Measurements from ENCODE around the gene SNRPB.

Gene SNRPB

DNA sequence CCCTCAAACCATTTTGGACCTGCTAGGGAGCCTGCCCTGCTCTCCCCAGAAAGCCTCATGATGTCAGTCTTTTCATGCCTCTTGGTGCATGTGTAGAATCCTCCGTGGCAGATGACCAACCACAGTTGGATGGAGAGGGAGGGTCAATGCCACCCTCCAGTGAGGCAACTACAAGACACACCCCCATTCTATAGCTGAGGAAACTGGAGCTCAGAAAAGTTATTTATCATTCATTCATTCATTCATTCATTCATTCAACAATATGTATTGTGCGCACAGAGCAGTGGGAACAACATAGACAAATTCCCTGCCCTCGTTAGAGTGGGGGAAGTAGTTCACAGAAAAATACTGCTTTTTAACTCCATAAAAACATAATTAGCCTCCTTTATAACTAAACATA is 16.8 kb downstream of the SNRPB start:
- DNase-seq (ENCODE audit: extremely low spot score), result no peak
- ChIA-PET CTCF (interaction anchor here (0.7 to 4.2 kb wide), 10 partner anchors 9 to 489 kb away, joined by 3 to 29 read pairs (median 8); partner anchors contain the start of gene TGM6), POLR2A (no interaction called here)
- TF ChIP-seq, protein P1, sequence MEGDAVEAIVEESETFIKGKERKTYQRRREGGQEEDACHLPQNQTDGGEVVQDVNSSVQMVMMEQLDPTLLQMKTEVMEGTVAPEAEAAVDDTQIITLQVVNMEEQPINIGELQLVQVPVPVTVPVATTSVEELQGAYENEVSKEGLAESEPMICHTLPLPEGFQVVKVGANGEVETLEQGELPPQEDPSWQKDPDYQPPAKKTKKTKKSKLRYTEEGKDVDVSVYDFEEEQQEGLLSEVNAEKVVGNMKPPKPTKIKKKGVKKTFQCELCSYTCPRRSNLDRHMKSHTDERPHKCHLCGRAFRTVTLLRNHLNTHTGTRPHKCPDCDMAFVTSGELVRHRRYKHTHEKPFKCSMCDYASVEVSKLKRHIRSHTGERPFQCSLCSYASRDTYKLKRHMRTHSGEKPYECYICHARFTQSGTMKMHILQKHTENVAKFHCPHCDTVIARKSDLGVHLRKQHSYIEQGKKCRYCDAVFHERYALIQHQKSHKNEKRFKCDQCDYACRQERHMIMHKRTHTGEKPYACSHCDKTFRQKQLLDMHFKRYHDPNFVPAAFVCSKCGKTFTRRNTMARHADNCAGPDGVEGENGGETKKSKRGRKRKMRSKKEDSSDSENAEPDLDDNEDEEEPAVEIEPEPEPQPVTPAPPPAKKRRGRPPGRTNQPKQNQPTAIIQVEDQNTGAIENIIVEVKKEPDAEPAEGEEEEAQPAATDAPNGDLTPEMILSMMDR (IDR thresholded peaks at IDR 0.05; ENCODE audit: control extremely low read depth, extremely low read depth, low read depth, missing control alignments), result no peak

DNA sequence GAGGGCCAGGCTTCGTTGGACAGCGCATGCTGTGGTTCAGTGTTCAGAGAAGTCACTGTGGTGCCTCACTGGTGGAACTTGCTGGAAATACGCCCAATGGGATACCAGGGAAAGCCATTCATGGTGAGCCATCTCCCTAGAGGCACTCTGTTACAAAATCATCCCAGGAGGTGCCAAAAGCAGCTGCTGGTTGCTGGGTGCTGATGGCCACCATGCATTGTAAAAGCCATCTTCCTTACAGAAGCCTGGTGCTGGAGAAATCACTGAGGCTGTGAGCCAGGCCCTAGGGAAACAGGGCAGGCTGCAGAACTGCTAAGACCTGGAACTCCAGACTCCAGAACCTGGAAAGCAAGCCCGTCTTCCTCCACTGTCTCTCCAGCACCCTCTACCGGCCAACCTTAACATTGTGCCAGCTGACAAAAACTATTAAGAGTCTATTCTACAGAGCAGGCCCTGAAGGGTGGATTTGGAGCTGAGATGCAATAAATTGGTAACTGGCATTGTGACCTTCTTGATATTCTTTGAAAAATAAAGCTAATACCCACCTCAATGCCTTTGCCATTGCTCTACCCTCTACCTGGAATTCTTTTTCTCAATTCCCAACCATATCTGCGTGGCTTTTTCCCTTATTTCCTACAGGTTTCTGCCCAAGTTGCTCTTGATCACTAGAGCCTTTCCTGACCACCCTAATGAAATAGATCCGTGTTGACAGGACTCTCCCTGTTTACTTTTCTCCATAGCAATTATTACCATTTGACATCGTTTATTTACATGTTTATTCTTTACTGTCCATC is 18.5 kb downstream of the SNRPB start:
- DNase-seq (ENCODE audit: extremely low spot score), result peak; percentile 62
- ChIA-PET POLR2A (interaction anchor here (1.1 to 1.6 kb wide), 2 partner anchors 11 to 18 kb away, joined by 3 to 8 read pairs; partner anchors contain the start of gene SNRPB), CTCF (interaction anchor here (0.7 to 4.2 kb wide), 28 partner anchors 9 to 488 kb away, joined by 3 to 29 read pairs (median 4); partner anchors contain the start of genes NOP56 and SNRPB)
- TF ChIP-seq, protein P1 (IDR thresholded peaks at IDR 0.05; ENCODE audit: control extremely low read depth, extremely low read depth, low read depth, missing control alignments), result peak; percentile 79

DNA sequence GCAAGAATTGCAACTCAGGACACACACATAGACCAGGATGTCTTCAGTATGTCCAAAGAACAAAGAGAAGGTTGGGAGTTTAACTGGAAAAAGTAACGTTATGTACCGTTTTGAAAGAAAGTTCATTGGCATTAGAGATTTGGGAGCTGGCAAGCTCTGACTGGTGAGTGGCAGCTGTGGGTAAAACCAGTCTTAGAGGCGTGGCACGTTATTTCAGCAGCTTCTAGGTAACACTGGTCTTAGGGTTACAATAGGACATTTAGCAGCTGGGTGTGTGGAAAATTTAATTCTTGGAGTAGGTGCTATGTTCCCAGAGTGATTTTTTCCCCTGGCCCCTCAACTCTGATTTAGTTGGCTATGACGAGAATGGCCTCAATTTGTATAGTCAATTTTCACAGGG is 19.2 kb downstream of the SNRPB start:
- TF ChIP-seq, protein P1 (IDR thresholded peaks at IDR 0.05; ENCODE audit: control extremely low read depth, extremely low read depth, low read depth, missing control alignments), result no peak
- no peak for DNase-seq (ENCODE audit: extremely low spot score)
- CTCF ChIA-PET, result interaction anchor here (0.8 to 4.2 kb wide), 25 partner anchors 8 to 342 kb away, joined by 3 to 29 read pairs (median 5); partner anchors contain the start of genes NOP56 and SNRPB
- POLR2A ChIA-PET, result no interaction called here

DNA sequence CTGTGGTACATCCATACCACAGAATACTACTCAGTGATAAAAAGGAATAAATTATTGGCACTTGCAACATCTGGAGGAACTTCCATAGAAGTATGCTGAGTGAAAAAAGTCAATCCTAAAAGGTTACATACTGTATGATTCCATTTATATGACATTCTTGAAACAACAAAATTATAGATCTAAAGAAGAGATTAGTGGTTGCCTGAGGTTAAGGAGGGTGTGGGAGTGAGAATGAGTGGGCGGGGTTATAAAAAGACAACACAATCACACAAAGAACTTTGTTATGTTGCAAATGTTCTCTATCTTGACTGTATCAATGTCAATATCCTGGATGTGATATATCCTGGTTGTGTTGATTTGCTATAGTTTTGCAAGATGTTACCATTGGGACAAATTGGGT is 21.2 kb downstream of the SNRPB start:
- ChIA-PET CTCF (interaction anchor here (0.8 kb wide), 1 partner anchor 242 kb away, joined by 3 read pairs; no protein-coding TSS in a partner anchor), POLR2A (no interaction called here)
- TF ChIP-seq, protein P1 (IDR thresholded peaks at IDR 0.05; ENCODE audit: control extremely low read depth, extremely low read depth, low read depth, missing control alignments), result no peak
- no peak for DNase-seq (ENCODE audit: extremely low spot score)

DNA sequence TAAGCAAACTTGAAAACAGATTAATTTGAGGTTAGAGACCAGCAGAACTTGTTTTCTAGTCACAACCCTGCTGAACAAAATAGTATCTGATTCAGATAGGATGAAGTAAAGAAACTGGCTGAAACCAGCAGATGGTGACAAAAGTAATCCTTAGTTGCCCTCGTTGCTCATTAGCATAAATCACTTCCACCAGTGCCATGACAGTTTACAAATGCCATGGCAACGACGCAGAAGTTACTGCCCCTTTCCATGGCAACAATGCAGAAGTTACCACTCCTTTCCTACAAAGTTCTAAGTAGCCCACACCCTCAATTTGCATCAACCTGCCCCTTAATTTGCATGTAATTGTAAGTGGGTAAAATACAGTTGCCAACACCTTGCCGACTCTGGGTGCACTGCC is 23.7 kb downstream of the SNRPB start:
- no peak for DNase-seq (ENCODE audit: extremely low spot score)
- POLR2A ChIA-PET, result no interaction called here
- TF ChIP-seq, protein P1 (IDR thresholded peaks at IDR 0.05; ENCODE audit: control extremely low read depth, extremely low read depth, low read depth, missing control alignments), result no peak
- CTCF ChIA-PET, result interaction anchor here (1.1 to 3.1 kb wide), 4 partner anchors 10 to 258 kb away, joined by 3 to 10 read pairs (median 5); no protein-coding TSS in a partner anchor

DNA sequence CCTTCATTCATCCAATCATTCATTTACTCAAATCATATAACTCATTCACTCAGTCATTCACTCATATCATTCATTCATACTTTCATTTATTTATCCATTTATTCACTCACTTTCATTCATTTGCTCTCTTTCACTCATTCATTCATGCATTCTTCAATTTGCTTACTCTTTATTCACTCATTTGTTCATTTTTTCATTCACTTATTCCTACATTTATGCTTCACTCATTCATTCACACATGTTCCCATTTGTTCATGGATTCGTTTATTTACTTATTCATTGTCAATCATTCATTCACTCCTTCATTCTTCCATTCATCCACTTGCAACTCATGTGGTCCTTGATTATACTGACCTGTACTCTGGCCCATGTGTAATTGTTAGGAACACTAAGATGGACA is 39.4 kb downstream of the SNRPB start:
- DNase-seq (ENCODE audit: extremely low spot score), result no peak
- POLR2A ChIA-PET, result no interaction called here
- CTCF ChIA-PET, result no interaction called here
- TF ChIP-seq, protein P1 (IDR thresholded peaks at IDR 0.05; ENCODE audit: control extremely low read depth, extremely low read depth, low read depth, missing control alignments), result no peak
